Activated CD8-positive, alpha-beta memory T cell treated with anti-CD3 and anti-CD28 coated beads for 1 hour (primary cell): ENCODE data around the gene PKD1.

ENCODE experiments used
- DNase-seq, 2 donors: peaks; one replicate each; pipeline ENCODE4 v3.0.0-alpha.2; 2020; ENCODE audit warnings: low read depth in 1 of 2; ENCODE audit errors: extremely low read depth in 1 of 2

PKD1 gene

GRCh38 chr16:2090777-2091546, 44.7 kb downstream of the PKD1 start:
- DNase-seq = no peak

- DNase-seq = no peak
Observed at GRCh38 chr16:2090481-2090776, 45.3 kb downstream of the PKD1 start.

GRCh38 chr16:2089706-2090480, 45.8 kb downstream of the PKD1 start:
- DNase-seq = no peak

GRCh38 chr16:2088759-2089358, 46.8 kb downstream of the PKD1 start:
- no peak for DNase-seq

- DNase-seq = no peak
Observed at GRCh38 chr16:2087748-2088631, 47.7 kb downstream of the PKD1 start.

GRCh38 chr16:2086812-2087747, 48.6 kb downstream of the PKD1 start:
- DNase-seq = no peak

GRCh38 chr16:2086106-2086742, 49.5 kb downstream of the PKD1 start:
- no peak for DNase-seq

- DNase-seq = no peak
Observed at GRCh38 chr16:2085669-2086068, 50.0 kb downstream of the PKD1 start.

GRCh38 chr16:2084895-2085625, 50.6 kb downstream of the PKD1 start:
- DNase-seq = no peak

- no peak for DNase-seq
Observed at GRCh38 chr16:2083876-2084780, 51.6 kb downstream of the PKD1 start.

GRCh38 chr16:2083409-2083808, 52.3 kb downstream of the PKD1 start:
- DNase-seq = no peak

GRCh38 chr16:2082983-2083364, 52.7 kb downstream of the PKD1 start:
- no peak for DNase-seq

- no peak for DNase-seq
Observed at GRCh38 chr16:2082171-2082982, 53.3 kb downstream of the PKD1 start.

- DNase-seq = no peak
Observed at GRCh38 chr16:2081201-2082084, 54.3 kb downstream of the PKD1 start.

GRCh38 chr16:2079991-2080390, 55.7 kb downstream of the PKD1 start:
- no peak for DNase-seq

GRCh38 chr16:2079311-2079800, 56.3 kb downstream of the PKD1 start:
- DNase-seq = no peak
